ENCODE measurements around the gene ARHGAP25.

GRCh38 chr2:68732036-68732932 is 2.3 kb upstream of the ARHGAP25 start:
- TF ChIP-seq EZH2 (IDR thresholded peaks at IDR 0.05), result no peak
- TF ChIP-seq POLR2AphosphoS5 (IDR thresholded peaks at IDR 0.05; ENCODE audit: borderline replicate concordance, low read depth, low read length), result no peak
- no peak for TF ChIP-seq FOXP2 (optimal IDR thresholded peaks at IDR 0.05; ENCODE audit: control extremely low read depth, extremely low read length, insufficient read depth)

Measured in SK-N-MC (cell line).